ENCODE results near the gene IL2RA. TPM values are rescaled to one million over a fixed set of nuclear protein-coding genes. Genes with fewer than 3 reads are reported as not detected.
A peak's percentile ranks its signal among the peaks of the same experiment; 100 is the strongest.

IL2RA gene
- total and polyA plus RNA-seq, 7 donors = 0.08 to 1.8 (median 0.20) TPM

DNA sequence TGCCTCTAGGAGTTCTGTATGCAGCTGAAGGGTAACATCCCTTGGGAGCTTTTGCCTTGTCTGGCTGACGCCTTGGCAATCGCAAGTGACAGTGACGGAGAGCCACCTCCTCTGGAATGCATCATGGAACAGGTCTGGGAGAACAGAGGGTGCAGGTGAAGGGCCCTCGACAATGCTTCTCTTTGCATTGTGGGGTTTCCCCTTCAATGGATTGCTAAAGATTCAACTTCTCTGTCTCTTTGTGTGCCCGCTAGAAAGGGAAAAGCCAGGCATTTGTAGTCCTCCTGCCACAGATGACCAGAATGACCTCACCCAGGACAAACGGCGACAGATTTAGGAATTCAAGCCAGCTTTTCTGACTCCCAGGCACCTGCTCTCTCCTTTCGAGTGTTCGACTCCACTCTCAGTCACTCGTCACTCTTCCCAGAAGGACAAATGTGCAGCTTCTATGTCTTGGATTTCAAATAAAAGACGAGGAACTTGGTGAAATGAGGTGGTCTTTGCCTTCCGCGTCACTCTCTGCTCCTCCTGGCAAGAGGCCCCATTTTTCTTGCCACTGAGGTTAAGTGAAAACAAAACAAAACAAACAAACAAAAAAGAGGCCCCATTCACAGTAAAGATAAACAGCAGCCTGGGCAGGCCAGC lies 26.1 kb downstream of the IL2RA start:
- ATAC-seq = no peak
- H3K27me3 ChIP-seq (ENCODE audit: insufficient read depth in 3 of 3, low read length in 2 of 3) = no peaks in the 10 kb centered on the region
- DNase-seq = no peak
- whole genome bisulfite sequencing, 3 donors = 53 to 77% (median 67%) methylated on average over 13 of the region's 13 CpGs
- TF ChIP-seq, protein P1, sequence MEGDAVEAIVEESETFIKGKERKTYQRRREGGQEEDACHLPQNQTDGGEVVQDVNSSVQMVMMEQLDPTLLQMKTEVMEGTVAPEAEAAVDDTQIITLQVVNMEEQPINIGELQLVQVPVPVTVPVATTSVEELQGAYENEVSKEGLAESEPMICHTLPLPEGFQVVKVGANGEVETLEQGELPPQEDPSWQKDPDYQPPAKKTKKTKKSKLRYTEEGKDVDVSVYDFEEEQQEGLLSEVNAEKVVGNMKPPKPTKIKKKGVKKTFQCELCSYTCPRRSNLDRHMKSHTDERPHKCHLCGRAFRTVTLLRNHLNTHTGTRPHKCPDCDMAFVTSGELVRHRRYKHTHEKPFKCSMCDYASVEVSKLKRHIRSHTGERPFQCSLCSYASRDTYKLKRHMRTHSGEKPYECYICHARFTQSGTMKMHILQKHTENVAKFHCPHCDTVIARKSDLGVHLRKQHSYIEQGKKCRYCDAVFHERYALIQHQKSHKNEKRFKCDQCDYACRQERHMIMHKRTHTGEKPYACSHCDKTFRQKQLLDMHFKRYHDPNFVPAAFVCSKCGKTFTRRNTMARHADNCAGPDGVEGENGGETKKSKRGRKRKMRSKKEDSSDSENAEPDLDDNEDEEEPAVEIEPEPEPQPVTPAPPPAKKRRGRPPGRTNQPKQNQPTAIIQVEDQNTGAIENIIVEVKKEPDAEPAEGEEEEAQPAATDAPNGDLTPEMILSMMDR (IDR thresholded peaks at IDR 0.05) = no peak
- H3K36me3 ChIP-seq (ENCODE audit: insufficient read depth in 1 of 2, low read depth in 1 of 2) = no peaks in the 10 kb centered on the region
- H3K9me3 ChIP-seq = peaks cover 5% of the 10 kb centered on the region
- no peak overlapping the region for H3K4me3 ChIP-seq
- intact Hi-C loops (cut with DNase I) = no loop called here
- no peaks in the 10 kb centered on the region for H3K4me1 ChIP-seq
- no peak overlapping the region for H3K27ac ChIP-seq

DNA sequence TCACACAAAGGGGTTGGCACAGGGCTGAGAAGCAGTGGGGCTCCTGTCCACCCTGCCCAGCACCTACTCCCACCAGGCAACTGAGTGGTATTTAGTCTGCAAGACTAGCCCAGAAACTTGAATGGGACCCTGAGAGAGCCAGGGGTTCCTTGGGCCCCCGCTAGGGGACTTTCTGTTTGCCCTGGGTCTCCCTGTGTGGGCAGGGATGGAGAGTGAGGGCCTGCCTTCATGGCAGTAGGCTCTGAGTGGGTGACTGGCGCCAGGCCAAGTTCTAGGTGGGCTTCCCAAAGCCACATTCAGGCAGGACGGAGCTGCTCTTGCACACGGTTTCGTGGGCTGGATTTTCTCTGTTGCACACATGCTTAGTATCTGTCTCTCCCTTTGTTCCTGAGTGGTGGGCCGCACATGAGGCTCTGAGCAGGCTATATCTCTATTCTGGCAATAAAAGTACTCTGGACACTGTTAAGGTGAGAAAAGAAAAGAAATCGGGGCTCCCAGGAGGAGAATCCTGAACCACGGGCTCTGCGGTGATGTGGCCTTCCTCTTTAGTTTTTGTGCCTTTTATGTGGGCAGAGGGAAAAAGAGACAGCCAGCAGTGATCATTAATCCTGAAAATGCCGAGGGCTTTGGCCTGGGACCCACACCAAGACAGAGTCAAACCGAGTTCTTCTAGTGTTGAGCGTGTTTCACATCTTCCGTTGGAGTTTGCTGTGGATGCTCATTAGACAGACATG lies 26.9 kb downstream of the IL2RA start:
- no peak for ATAC-seq
- TF ChIP-seq, protein P1 (IDR thresholded peaks at IDR 0.05) = no peak
- DNase-seq = no peak
- Histone ChIP-seq H3K4me1 (no peaks in the 10 kb centered on the region), H3K27ac (no peak overlapping the region), H3K4me3 (no peak overlapping the region), H3K9me3 (peaks cover 8% of the 10 kb centered on the region), H3K27me3 (ENCODE audit: insufficient read depth in 3 of 3, low read length in 2 of 3) (no peaks in the 10 kb centered on the region), H3K36me3 (ENCODE audit: insufficient read depth in 1 of 2, low read depth in 1 of 2) (no peaks in the 10 kb centered on the region)
- intact Hi-C loops (cut with DNase I) = no loop called here
- 85 to 88% (median 86%) methylated on average over 13 of the region's 13 CpGs for WGBS, 3 donors

DNA sequence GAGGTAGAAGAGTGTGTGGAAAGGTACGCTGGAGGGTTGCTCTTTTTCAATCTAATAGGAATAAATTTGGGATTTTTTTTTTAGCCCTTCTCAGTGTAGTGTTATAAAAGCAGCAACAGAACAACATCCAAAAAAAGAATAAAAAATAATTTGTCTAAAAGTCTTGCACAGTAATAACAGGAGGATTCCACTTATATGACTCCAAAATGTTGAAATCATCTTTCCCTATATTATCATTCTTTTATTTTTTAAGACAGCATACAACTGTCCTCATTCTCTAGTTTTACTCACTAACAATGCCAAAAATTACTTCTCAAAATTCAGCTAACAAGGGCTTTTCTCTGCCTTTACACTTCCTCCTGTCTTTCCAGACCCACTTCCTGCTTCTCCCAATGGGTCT lies 27.8 kb downstream of the IL2RA start:
- Histone ChIP-seq H3K9me3 (peaks cover 12% of the 10 kb centered on the region), H3K4me3 (no peak overlapping the region), H3K36me3 (ENCODE audit: insufficient read depth in 1 of 2, low read depth in 1 of 2) (no peaks in the 10 kb centered on the region), H3K27me3 (ENCODE audit: insufficient read depth in 3 of 3, low read length in 2 of 3) (no peaks in the 10 kb centered on the region), H3K4me1 (no peaks in the 10 kb centered on the region), H3K27ac (no peak overlapping the region)
- TF ChIP-seq, protein P1 (IDR thresholded peaks at IDR 0.05) = no peak
- intact Hi-C loops (cut with DNase I) = no loop called here
- DNase-seq (no peak), ATAC-seq (no peak)
- 86 to 91% (median 91%) methylated on average over 1 of the region's 1 CpG for WGBS, 3 donors

DNA sequence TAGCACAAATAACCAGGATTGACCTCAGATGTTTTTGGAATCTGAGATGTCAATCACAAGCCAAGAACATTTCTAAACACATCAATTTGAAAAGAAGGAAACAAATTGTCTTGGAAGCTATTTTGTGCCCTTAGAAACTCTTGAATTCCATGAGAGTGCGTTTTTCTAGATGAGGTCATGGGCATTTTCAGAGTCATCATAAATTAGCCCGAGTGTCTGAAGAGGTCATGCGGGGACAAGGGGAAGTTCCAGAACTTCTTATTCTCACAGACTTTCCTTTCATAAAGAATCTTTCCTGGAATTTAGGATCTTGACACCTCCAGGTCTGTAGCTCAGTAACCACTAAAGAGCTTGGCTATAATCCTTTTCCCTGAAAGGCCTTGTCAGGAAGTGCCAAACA lies 28.2 kb downstream of the IL2RA start:
- TF ChIP-seq, protein P1 (IDR thresholded peaks at IDR 0.05) = no peak
- Histone ChIP-seq H3K27me3 (ENCODE audit: insufficient read depth in 3 of 3, low read length in 2 of 3) (no peaks in the 10 kb centered on the region), H3K27ac (no peak overlapping the region), H3K4me3 (no peak overlapping the region), H3K4me1 (no peaks in the 10 kb centered on the region), H3K9me3 (peaks cover 8% of the 10 kb centered on the region), H3K36me3 (ENCODE audit: insufficient read depth in 1 of 2, low read depth in 1 of 2) (no peaks in the 10 kb centered on the region)
- peak in 1 of 4 donors; percentile 58 for ATAC-seq
- intact Hi-C loops (cut with DNase I) = no loop called here
- DNase-seq = no peak
- 17 to 25% (median 18%) methylated on average over 3 of the region's 3 CpGs for WGBS, 3 donors

Data from psoas muscle (tissue), 8 donors.